Smooth muscle cell (in vitro differentiated cells): Measurements from ENCODE around the gene TDRD7. TPM values are rescaled to one million over a fixed set of nuclear protein-coding genes. Genes with fewer than 3 reads are reported as not detected.

Experiments used
- DNase-seq: peaks from one replicate; lab custom pipeline; 2025; ENCODE audit not compliant: unreplicated experiment; lab: John Stamatoyannopoulos, UW
- H2AFZ ChIP-seq: fragments of 200-600 bp; sonication (generic); 2 replicates; pipeline ENCODE4 v1.6.0; 2016; ENCODE audit warnings: antibody characterized with exemption, low read depth, mild to moderate bottlenecking
- H3F3A ChIP-seq: fragments of 200-600 bp; sonication (generic); 2 replicates; pipeline ENCODE4 v1.6.0; 2017; ENCODE audit warnings: antibody characterized with exemption, low read depth
- H3K27ac ChIP-seq: fragments of 200-600 bp; sonication (generic); 2 replicates; pipeline ENCODE4 v1.5.1; 2016; ENCODE audit warnings: low read depth, mild to moderate bottlenecking
- H3K27me3 ChIP-seq: fragments of 200-600 bp; sonication (generic); 2 replicates; pipeline ENCODE4 v1.6.1; 2016; ENCODE audit warnings: low read depth, mild to moderate bottlenecking
- H3K36me3 ChIP-seq: fragments of 200-600 bp; sonication (generic); 2 replicates; pipeline ENCODE4 v1.5.1; 2016; ENCODE audit warnings: low read depth
- H3K4me1 ChIP-seq: fragments of 200-600 bp; sonication (generic); 2 replicates; pipeline ENCODE4 v1.5.1; 2016; ENCODE audit warnings: low read depth
- H3K4me2 ChIP-seq: fragments of 200-600 bp; sonication (generic); 2 replicates; pipeline ENCODE4 v1.6.0; 2016; ENCODE audit warnings: mild to moderate bottlenecking
- H3K4me3 ChIP-seq: fragments of 200-600 bp; sonication (generic); 2 replicates; pipeline ENCODE4 v1.5.1; 2016; ENCODE audit warnings: mild to moderate bottlenecking
- H3K79me2 ChIP-seq: fragments of 200-600 bp; sonication (generic); 2 replicates; pipeline ENCODE4 v1.6.0; 2016; ENCODE audit warnings: low read depth, mild to moderate bottlenecking
- H3K9ac ChIP-seq: fragments of 200-600 bp; sonication (generic); 2 replicates; pipeline ENCODE4 v1.6.0; 2016; ENCODE audit warnings: low read depth
- H3K9me3 ChIP-seq: fragments of 200-600 bp; sonication (generic); replicated peaks from 2 replicates; pipeline ENCODE4 v1.5.1; 2016; ENCODE audit warnings: low read depth
- H4K20me1 ChIP-seq: fragments of 200-600 bp; sonication (generic); 2 replicates; pipeline ENCODE4 v1.6.0; 2016; ENCODE audit warnings: low read depth
- WGBS: methylation state at CpG from one replicate; pipeline ENCODE4 v1.1.7; 2016; ENCODE audit warnings: low lambda C conversion rate; 5-methylcytosine and 5-hydroxymethylcytosine counted together
- polyA plus RNA-seq: library from polyadenylated mRNA; unstranded; fragments of >200 nt; fragmentation: Nextera tagmentation; extraction: Ambion mirVana; gene quantifications from 2 replicates; pipeline ENCODE4 v1.2.1, GENCODE V29; 2016
- total RNA-seq: library from RNA; depleted of rRNA; stranded (reverse); fragments of >200 nt; gene quantifications from 2 replicates; pipeline ENCODE4 v1.2.3, GENCODE V29; 2014
- TF ChIP-seq, protein P1 (sequence below): fragments of 200-600 bp; sonication (generic); IDR thresholded peaks from 2 replicates; pipeline ENCODE4 v1.5.1; 2017; ENCODE audit warnings: borderline replicate concordance, mild to moderate bottlenecking, antibody characterized with exemption; ENCODE audit not compliant: insufficient read depth, poor library complexity, severe bottlenecking

The TDRD7 gene
- total and polyA plus RNA-seq, 2 experiments from 2014 or later: 1.5 to 3.4 TPM

DNA sequence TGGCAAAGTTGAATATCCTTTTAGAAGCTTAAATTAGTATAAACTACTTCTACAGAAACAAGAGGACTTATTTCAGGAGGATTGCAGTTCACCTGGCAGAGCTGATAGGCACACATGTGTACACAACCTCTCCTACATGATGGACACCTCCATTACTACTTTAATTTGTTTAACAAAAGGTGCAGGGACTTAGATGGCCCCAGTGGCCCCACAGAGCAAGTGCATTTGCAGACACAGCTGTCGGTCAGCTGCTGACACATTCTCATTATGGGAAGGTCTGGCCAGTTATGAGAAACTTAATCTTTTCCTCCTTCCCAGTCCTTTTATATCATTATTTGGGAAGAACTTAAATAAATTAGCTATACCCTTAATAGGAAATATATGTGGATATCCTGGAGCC lies 28.3 kb downstream of the TDRD7 start:
- Histone ChIP-seq H3K4me1 (no peaks in the 10 kb centered on the region), H3K36me3 (no peaks in the 10 kb centered on the region), H3K27me3 (no peaks in the 10 kb centered on the region), H4K20me1 (no peaks in the 10 kb centered on the region), H2AFZ (no peak overlapping the region), H3F3A (no peaks in the 10 kb centered on the region), H3K9me3 (no peaks in the 10 kb centered on the region), H3K4me2 (no peak overlapping the region), H3K27ac (no peak overlapping the region), H3K9ac (no peak overlapping the region), H3K79me2 (no peaks in the 10 kb centered on the region), H3K4me3 (no peak overlapping the region)
- WGBS: 76% methylated on average over 1 of the region's 1 CpG
- TF ChIP-seq, protein P1, sequence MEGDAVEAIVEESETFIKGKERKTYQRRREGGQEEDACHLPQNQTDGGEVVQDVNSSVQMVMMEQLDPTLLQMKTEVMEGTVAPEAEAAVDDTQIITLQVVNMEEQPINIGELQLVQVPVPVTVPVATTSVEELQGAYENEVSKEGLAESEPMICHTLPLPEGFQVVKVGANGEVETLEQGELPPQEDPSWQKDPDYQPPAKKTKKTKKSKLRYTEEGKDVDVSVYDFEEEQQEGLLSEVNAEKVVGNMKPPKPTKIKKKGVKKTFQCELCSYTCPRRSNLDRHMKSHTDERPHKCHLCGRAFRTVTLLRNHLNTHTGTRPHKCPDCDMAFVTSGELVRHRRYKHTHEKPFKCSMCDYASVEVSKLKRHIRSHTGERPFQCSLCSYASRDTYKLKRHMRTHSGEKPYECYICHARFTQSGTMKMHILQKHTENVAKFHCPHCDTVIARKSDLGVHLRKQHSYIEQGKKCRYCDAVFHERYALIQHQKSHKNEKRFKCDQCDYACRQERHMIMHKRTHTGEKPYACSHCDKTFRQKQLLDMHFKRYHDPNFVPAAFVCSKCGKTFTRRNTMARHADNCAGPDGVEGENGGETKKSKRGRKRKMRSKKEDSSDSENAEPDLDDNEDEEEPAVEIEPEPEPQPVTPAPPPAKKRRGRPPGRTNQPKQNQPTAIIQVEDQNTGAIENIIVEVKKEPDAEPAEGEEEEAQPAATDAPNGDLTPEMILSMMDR: no peak
- no peak for DNase-seq

DNA sequence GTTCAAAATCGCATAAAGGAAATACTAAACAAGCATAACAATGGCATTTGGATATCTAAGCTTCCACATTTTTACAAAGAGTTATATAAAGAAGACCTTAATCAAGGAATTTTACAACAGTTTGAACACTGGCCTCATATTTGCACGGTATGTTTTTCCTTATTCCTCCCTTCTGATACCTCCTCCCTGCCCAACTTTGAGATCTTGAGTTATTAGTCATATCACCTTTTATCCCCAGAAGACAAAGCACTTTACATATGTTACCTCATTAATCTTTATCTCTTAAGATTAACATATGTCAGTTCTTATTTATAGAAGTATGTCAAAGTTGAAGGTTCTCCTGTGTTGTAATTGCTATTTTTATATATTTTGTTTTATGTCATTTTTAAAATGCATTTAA lies 29.8 kb downstream of the TDRD7 start:
- Histone ChIP-seq H3K9ac (no peak overlapping the region), H3F3A (no peaks in the 10 kb centered on the region), H4K20me1 (no peaks in the 10 kb centered on the region), H3K36me3 (no peaks in the 10 kb centered on the region), H3K4me1 (no peaks in the 10 kb centered on the region), H3K4me2 (no peak overlapping the region), H3K79me2 (no peaks in the 10 kb centered on the region), H3K27ac (no peak overlapping the region), H3K27me3 (no peaks in the 10 kb centered on the region), H3K4me3 (no peak overlapping the region), H3K9me3 (no peaks in the 10 kb centered on the region), H2AFZ (no peak overlapping the region)
- 95% methylated on average over 2 of the region's 2 CpGs for WGBS
- TF ChIP-seq, protein P1: no peak
- no peak for DNase-seq

DNA sequence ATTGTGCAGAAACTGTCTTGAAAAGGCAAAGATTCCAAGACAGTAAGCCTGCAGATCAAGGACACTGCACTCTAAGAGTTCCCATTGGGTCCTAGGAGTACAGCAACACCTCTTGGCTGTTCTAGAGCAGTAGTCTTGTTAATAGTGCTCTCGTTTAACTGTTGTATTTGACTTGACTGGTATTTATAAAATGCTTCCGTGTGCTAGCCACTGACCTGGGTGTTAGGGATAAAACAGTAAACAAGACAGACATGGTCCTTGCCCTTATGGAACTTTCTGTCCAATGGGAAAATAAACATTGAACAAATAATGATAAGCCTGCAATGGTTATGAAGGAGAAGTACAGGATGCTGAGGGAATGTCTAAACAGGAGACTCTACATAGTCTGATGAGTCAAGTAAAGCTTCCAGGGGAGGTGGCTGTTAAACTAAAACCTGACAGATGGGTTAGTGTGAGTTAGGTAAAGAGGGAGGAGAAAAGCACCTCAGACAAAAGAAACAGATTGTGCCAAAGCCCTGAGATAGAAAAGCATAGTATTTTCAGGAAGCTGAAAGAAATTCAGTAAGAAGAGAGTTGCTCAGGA lies 33.3 kb downstream of the TDRD7 start:
- H3K79me2 ChIP-seq: no peaks in the 10 kb centered on the region
- WGBS: 84% methylated on average over 2 of the region's 2 CpGs

More for the DNA sequence above, 33.3 kb downstream of the TDRD7 start:
- Histone ChIP-seq H3K9me3 (no peaks in the 10 kb centered on the region), H2AFZ (no peak overlapping the region), H3K9ac (no peak overlapping the region), H3K4me3 (no peak overlapping the region), H3K27me3 (no peaks in the 10 kb centered on the region), H3K27ac (no peak overlapping the region), H3K4me2 (no peak overlapping the region), H3K36me3 (no peaks in the 10 kb centered on the region), H3K4me1 (no peaks in the 10 kb centered on the region), H3F3A (no peaks in the 10 kb centered on the region), H4K20me1 (no peaks in the 10 kb centered on the region)
- no peak for DNase-seq
- TF ChIP-seq, protein P1: no peak
